Measurements from ENCODE around the gene CDCA4.

The CDCA4 gene

DNA sequence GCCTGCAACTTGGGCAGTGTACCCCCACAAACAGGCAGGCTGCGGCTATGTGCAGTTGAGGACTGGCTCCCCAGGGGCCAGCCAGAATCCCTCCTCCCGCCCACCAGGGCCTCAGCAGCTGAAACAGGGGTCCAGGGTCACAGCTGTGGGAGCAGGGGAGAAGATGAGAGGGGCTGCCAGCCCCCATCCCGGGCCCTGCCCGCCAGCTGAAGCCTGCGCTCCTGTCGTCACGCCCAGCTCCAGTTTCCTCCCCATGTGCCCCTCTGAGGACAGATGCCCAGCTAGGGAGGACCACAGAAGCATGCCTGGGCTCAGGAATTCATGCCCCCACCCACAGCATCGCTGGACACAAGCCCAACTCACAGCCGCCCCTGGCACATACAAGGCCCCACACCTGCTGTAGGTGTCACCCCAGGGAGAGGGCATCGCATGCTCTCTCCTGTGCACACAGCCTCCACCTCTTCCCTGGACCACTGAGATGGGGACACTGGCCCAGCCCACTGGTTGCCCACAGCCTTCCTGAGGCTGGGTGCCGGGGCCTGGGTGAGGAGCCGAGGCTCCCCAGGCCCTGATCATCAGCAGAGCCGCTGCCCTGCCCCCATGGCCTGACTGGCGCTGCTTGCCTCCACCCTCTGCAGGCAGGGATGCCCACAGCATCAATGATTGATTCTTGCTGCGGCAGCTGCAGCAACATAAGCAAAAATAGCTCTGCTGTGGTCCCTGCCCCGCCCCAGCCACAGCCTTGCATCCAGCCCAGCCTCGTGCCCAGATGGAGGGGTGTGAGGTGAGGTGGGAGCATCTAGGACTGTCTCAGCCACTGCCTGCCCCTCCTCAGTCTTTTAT, 39.0 kb downstream of the CDCA4 start:
- peaks cover 6% of the 10 kb centered on the region; the same call in 1 of the 2 replicates for H3K4me1 ChIP-seq (ENCODE audit: low read length)
- H3K27ac ChIP-seq (ENCODE audit: low read length), result no peak overlapping the region
- H3K27me3 ChIP-seq (ENCODE audit: low read depth, low read length), result no peaks in the 10 kb centered on the region
- TF ChIP-seq, protein P1, sequence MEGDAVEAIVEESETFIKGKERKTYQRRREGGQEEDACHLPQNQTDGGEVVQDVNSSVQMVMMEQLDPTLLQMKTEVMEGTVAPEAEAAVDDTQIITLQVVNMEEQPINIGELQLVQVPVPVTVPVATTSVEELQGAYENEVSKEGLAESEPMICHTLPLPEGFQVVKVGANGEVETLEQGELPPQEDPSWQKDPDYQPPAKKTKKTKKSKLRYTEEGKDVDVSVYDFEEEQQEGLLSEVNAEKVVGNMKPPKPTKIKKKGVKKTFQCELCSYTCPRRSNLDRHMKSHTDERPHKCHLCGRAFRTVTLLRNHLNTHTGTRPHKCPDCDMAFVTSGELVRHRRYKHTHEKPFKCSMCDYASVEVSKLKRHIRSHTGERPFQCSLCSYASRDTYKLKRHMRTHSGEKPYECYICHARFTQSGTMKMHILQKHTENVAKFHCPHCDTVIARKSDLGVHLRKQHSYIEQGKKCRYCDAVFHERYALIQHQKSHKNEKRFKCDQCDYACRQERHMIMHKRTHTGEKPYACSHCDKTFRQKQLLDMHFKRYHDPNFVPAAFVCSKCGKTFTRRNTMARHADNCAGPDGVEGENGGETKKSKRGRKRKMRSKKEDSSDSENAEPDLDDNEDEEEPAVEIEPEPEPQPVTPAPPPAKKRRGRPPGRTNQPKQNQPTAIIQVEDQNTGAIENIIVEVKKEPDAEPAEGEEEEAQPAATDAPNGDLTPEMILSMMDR (IDR thresholded peaks at IDR 0.05; ENCODE audit: low read depth, low read length), result no peak
- TF ChIP-seq EZH2phosphoT487 (IDR thresholded peaks at IDR 0.05; ENCODE audit: low read depth), result no peak
- no peaks in the 10 kb centered on the region for H3K9me3 ChIP-seq (ENCODE audit: insufficient read depth, low read length)
- no peak overlapping the region for H3K4me2 ChIP-seq (ENCODE audit: low read length)
- H4K20me1 ChIP-seq (ENCODE audit: insufficient read depth, low read length), result no peaks in the 10 kb centered on the region
- H3K36me3 ChIP-seq (replicated peaks; ENCODE audit: low read depth, low read length), result no peaks in the 10 kb centered on the region
- H3K9ac ChIP-seq (ENCODE audit: low read length), result no peak overlapping the region
- no peaks in the 10 kb centered on the region for H3K79me2 ChIP-seq (ENCODE audit: low read length)
- H2AFZ ChIP-seq (ENCODE audit: low read depth, low read length), result no peak overlapping the region
- H3K4me3 ChIP-seq (ENCODE audit: low read length), result no peak overlapping the region

DNA sequence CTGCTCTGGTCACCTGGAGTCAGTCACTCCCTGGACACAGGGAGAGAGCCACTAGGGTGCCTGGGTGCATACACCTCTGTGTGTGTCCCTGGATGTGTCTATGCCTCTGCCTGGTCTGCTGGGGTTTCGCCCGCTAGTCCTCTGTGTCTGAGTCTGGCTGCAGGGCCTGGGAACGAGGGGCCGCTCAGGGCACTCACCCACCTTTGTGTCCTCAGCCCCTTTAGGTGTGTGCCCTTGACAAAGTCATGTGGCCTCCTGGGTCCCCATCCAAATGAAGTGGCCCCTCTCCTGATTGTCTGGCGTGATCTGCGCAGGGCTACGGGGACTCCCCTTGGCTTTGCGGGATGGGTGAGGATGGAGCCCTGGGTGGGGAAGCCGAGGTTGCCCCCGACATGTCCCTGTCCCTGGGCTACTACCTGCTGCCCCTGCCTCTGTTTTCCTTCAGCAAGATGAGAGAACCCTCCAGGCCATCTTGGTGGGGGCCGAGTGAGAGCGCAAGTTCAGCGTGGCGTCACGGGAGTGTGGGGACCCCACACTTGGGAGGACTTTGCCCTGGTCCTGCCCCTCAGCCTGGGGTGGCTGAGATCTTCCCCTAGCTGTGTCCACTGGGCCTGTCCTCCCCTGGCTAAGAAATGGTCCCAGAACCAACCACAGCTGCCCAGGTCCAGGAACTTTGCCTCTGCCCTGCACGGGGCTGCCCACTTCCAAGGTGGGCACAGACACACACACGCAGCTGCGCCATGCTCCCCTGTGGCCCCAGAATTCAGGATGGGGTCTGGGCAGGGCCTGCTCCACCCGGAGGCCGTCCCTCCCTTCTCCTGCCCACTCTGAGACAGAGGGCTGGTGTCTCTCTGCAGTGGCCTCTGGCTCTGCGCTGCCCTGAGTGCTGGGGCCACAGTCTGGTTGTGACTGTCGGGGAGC, 40.0 kb downstream of the CDCA4 start:
- Histone ChIP-seq H3K27me3 (ENCODE audit: low read depth, low read length) (no peaks in the 10 kb centered on the region), H3K4me1 (ENCODE audit: low read length) (peaks cover 7% of the 10 kb centered on the region; the same call in 1 of the 2 replicates), H3K27ac (ENCODE audit: low read length) (no peak overlapping the region), H3K36me3 (replicated peaks; ENCODE audit: low read depth, low read length) (no peaks in the 10 kb centered on the region), H4K20me1 (ENCODE audit: insufficient read depth, low read length) (no peaks in the 10 kb centered on the region), H3K9me3 (ENCODE audit: insufficient read depth, low read length) (no peaks in the 10 kb centered on the region), H3K4me3 (ENCODE audit: low read length) (no peak overlapping the region), H3K9ac (ENCODE audit: low read length) (no peak overlapping the region), H2AFZ (ENCODE audit: low read depth, low read length) (no peak overlapping the region), H3K4me2 (ENCODE audit: low read length) (no peak overlapping the region), H3K79me2 (ENCODE audit: low read length) (no peaks in the 10 kb centered on the region)
- TF ChIP-seq, protein P1 (IDR thresholded peaks at IDR 0.05; ENCODE audit: low read depth, low read length), result no peak
- no peak for TF ChIP-seq EZH2phosphoT487 (IDR thresholded peaks at IDR 0.05; ENCODE audit: low read depth)

DNA sequence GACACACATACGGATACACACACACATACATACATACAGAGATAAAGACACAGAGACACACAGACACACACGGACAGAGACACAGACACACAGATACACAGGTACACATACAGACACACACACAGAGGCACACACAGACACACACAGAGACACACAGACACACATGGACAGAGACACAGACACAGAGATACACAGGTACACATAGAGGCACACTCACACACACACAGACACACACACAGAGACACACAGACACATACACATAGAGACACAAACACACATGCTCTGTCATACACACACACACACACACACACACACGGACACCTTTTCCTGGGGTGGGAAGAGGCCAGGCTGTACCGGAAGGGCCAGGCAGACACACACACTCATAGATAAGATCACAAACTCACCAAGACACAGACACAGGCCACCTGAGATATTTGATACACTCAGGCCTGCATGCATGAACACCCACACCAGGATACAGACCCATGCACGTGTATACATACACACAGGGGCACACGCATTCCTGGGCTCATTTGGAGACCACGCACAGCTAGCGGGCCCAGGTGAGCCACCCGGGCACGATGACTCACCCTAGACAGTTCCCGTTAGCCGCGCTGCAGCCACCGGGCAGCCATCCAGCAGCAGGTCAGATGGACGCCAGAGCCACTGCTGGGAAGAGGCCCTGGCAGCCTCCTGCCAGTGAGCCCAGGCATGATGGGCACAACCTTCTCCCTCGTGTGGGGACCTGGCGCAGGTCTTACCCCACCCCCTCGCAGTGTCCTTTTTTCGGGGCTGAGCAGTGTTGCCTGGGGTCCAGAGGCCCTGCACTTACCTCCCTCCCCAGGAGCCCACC, 40.9 kb downstream of the CDCA4 start:
- Histone ChIP-seq H2AFZ (ENCODE audit: low read depth, low read length) (no peak overlapping the region), H3K4me2 (ENCODE audit: low read length) (no peak overlapping the region), H3K4me3 (ENCODE audit: low read length) (no peak overlapping the region), H3K9ac (ENCODE audit: low read length) (no peak overlapping the region), H3K4me1 (ENCODE audit: low read length) (peaks cover 8% of the 10 kb centered on the region; the same call in 1 of the 2 replicates), H3K27ac (ENCODE audit: low read length) (no peak overlapping the region), H3K79me2 (ENCODE audit: low read length) (no peaks in the 10 kb centered on the region), H3K36me3 (replicated peaks; ENCODE audit: low read depth, low read length) (no peaks in the 10 kb centered on the region), H3K9me3 (ENCODE audit: insufficient read depth, low read length) (no peaks in the 10 kb centered on the region), H4K20me1 (ENCODE audit: insufficient read depth, low read length) (no peaks in the 10 kb centered on the region), H3K27me3 (ENCODE audit: low read depth, low read length) (no peaks in the 10 kb centered on the region)
- TF ChIP-seq EZH2phosphoT487 (IDR thresholded peaks at IDR 0.05; ENCODE audit: low read depth), result no peak
- TF ChIP-seq, protein P1 (IDR thresholded peaks at IDR 0.05; ENCODE audit: low read depth, low read length), result no peak

All from OCI-LY3 (cell line).